Right renal cortex interstitium (tissue), 3 donors: ENCODE results near the gene TGFB3. TPM values are rescaled to one million over a fixed set of nuclear protein-coding genes. Genes with fewer than 3 reads are reported as not detected.

ENCODE experiments used
- DNase-seq, 3 donors: peaks; one replicate each; pipeline ENCODE4 v3.0.0-alpha.2; 2013; ENCODE audit warnings: low read depth in 3 of 3, low spot score in 2 of 3
- polyA plus RNA-seq, 3 donors: library from polyadenylated mRNA; unstranded; fragments of 120-200 nt; gene quantifications; one replicate each; pipeline ENCODE4 v1.2.1, GENCODE V29; 2013; ENCODE audit not compliant: insufficient read length in 3 of 3

TGFB3 gene
- polyA plus RNA-seq, 3 donors = 12.0 to 13.8 (median 12.0) TPM

DNA sequence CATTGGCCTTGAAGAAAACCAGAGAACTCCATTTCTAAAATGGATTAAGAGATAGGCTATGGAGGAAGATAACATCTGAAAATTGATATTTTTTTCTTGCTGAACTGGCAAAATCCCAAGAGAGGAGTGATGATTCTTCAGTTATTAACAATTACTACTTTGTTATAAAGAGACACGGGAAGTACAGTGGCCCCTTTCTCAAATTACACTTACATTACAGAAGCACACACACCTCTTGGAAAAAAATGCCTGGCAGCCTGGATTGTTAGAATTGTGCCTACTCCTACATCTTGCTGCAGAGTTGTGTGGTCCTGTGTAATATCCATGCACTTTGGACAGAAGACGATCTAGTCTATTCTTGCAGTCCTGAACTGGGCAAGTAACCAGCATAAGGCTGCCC, 71.7 kb downstream of the TGFB3 start:
- DNase-seq = no peak

DNA sequence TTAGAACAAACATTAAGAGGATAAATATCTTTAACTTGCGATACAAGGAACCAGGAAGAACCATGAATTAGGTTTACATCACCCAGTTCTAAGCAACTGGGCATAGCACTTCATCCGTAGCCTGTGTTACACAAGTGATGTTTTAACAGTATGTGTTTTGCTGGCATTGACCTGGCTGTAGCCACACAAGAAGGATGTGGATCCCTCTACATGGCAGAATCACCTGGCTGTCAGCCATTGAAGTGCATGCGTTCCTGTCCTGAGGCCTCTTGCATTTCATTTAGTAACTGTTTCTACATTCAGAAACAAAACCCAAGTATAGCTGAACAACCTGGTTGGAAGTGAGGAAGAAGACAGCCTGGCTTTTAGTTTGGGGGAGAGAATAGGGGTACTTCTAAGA, 72.2 kb downstream of the TGFB3 start:
- DNase-seq = no peak

Other genes with a start within 250 kb of the TGFB3 start
- gene IFT43, start 3.8 kb upstream of the TGFB3 start, polyA plus RNA-seq = 10 to 100 TPM; 46.2 to 49.4 (median 48.7) TPM
- 10 to 100 TPM; 33.5 to 36.6 (median 35.9) TPM for gene GPATCH2L, start 169.9 kb upstream of the TGFB3 start, polyA plus RNA-seq